Omental fat pad (tissue), 4 donors: ENCODE data around the gene CDC42EP1. TPM values are rescaled to one million over a fixed set of nuclear protein-coding genes. Genes with fewer than 3 reads are reported as not detected.
A peak's percentile ranks its signal among the peaks of the same experiment; 100 is the strongest.

Experiments used
- ATAC-seq: fragments of 150-250 bp; one replicate; pipeline ENCODE4 v1.9.1; 2016; ENCODE audit warnings: mild to moderate bottlenecking, moderate library complexity; ENCODE audit not compliant: low FRiP score
- DNase-seq: peaks from one replicate; pipeline ENCODE4 v3.0.0-alpha.2; 2019; ENCODE audit warnings: low spot score
- total RNA-seq, 4 donors: library from RNA; depleted of rRNA; stranded (reverse); fragments of >200 nt; gene quantifications; one replicate each; pipeline ENCODE4 v1.1.0, GENCODE V29; 2016
- TF ChIP-seq, protein P1 (sequence below), 3 donors: fragments of 450-650 bp; IDR thresholded peaks; one replicate each; pipeline ENCODE4 v1.5.1; 2016 to 2017; ENCODE audit warnings: antibody characterized with exemption in 3 of 3, mild to moderate bottlenecking in 3 of 3, moderate library complexity in 2 of 3

CDC42EP1 gene
- total RNA-seq, 4 donors from 2014 or later: 33.1 to 63.0 (median 39.2) TPM

- no peak for DNase-seq
- TF ChIP-seq, protein P1, sequence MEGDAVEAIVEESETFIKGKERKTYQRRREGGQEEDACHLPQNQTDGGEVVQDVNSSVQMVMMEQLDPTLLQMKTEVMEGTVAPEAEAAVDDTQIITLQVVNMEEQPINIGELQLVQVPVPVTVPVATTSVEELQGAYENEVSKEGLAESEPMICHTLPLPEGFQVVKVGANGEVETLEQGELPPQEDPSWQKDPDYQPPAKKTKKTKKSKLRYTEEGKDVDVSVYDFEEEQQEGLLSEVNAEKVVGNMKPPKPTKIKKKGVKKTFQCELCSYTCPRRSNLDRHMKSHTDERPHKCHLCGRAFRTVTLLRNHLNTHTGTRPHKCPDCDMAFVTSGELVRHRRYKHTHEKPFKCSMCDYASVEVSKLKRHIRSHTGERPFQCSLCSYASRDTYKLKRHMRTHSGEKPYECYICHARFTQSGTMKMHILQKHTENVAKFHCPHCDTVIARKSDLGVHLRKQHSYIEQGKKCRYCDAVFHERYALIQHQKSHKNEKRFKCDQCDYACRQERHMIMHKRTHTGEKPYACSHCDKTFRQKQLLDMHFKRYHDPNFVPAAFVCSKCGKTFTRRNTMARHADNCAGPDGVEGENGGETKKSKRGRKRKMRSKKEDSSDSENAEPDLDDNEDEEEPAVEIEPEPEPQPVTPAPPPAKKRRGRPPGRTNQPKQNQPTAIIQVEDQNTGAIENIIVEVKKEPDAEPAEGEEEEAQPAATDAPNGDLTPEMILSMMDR (IDR thresholded peaks at IDR 0.05): no peak
- ATAC-seq: no peak
Observed at GRCh38 chr22:37571992-37572373, 11.7 kb downstream of the CDC42EP1 start.

- DNase-seq (no peak), ATAC-seq (no peak)
- TF ChIP-seq, protein P1 (IDR thresholded peaks at IDR 0.05): no peak
Observed at GRCh38 chr22:37575490-37576003, 15.3 kb downstream of the CDC42EP1 start.

DNA sequence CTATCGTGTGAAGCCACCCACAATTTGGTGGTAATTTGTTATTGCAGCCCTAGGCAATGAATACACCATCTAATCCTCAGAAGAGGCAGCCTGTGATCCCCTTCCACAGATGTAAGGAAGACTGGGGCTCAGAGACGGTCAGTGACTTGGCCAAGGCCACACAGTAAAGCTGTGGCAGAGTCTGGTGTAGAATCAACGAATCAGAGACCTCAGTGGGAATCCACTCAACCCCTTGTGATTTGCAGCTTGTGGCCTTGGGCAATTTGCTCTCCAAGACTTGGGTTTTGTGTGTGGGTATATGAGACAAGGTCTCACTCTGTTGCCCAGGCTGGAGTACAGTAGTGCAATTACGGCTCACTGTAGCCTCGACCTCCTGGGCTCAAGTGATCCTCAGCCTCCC is 17.7 kb downstream of the CDC42EP1 start:
- ATAC-seq (no peak), DNase-seq (no peak)
- TF ChIP-seq, protein P1 (IDR thresholded peaks at IDR 0.05): no peak

- ATAC-seq: no peak
Observed at GRCh38 chr22:37581504-37581903, 21.2 kb downstream of the CDC42EP1 start.

GRCh38 chr22:37582526-37582925 is 22.2 kb downstream of the CDC42EP1 start:
- DNase-seq (no peak), ATAC-seq (no peak)
- TF ChIP-seq, protein P1 (IDR thresholded peaks at IDR 0.05): no peak

More at GRCh38 chr22:37581504-37581903, 21.2 kb downstream of the CDC42EP1 start:
- DNase-seq: no peak
- TF ChIP-seq, protein P1 (IDR thresholded peaks at IDR 0.05): no peak

GRCh38 chr22:37588546-37589215 is 28.4 kb downstream of the CDC42EP1 start:
- peak; percentile 29 for ATAC-seq

More at GRCh38 chr22:37588546-37589215, 28.4 kb downstream of the CDC42EP1 start:
- TF ChIP-seq, protein P1 (IDR thresholded peaks at IDR 0.05): no peak
- DNase-seq: no peak
